ENCODE data around the gene PHKA2. TPM values are rescaled to one million over a fixed set of nuclear protein-coding genes. Genes with fewer than 3 reads are reported as not detected.

The PHKA2 gene
- total and polyA plus RNA-seq, 2 of the 4 experiments (the other 2 are of a cell fraction), result 10.0 to 21.5 TPM

DNA sequence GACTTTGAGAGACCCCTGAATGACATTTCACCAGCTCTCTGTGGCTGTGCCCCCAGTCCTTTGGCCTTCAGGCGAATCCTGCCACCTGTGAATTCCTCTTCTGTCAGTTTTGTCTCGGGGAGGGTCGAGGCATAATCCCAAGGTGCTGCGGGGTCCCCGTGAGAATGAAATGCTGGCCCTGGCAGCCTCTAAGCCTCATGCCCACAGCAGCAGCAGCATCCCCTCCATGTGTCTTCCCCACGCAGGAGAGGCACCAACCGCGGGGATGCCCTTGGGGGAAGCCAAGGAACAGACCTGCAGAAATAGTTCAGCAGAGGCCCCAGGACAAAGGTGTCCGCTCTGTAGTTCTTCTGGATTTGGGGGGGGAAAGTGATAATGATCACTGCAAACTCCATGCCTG is 104.8 kb downstream of the PHKA2 start (continued):
- no peak for TF ChIP-seq RCOR1 (IDR thresholded peaks at IDR 0.05; ENCODE audit: insufficient replicate concordance, low read length)
- TF ChIP-seq MAFK (IDR thresholded peaks at IDR 0.05; ENCODE audit: low read depth, low read length), result no peak
- no peak for TF ChIP-seq BHLHE40 (IDR thresholded peaks at IDR 0.05; ENCODE audit: low read depth, low read length)
- TF ChIP-seq FOS (IDR thresholded peaks at IDR 0.05; ENCODE audit: low read depth, low read length), result no peak
- TF ChIP-seq CHD1 (IDR thresholded peaks at IDR 0.05; ENCODE audit: low read depth, low read length), result no peak
- TF ChIP-seq CEBPB (IDR thresholded peaks at IDR 0.05; ENCODE audit: low read depth, low read length), result no peak

- TF ChIP-seq NFE2L2 (IDR thresholded peaks at IDR 0.05; ENCODE audit: low read depth, low read length) (no peak), SMC3 (IDR thresholded peaks at IDR 0.05; ENCODE audit: low read depth, low read length) (no peak), MAFK (IDR thresholded peaks at IDR 0.05; ENCODE audit: low read depth, low read length) (no peak), POLR2A (IDR thresholded peaks at IDR 0.05; ENCODE audit: low read depth, low read length) (no peak), USF2 (IDR thresholded peaks at IDR 0.05; ENCODE audit: low read depth, low read length) (no peak), MAZ (IDR thresholded peaks at IDR 0.05; ENCODE audit: borderline replicate concordance, low read depth, low read length) (no peak), RFX5 (IDR thresholded peaks at IDR 0.05; ENCODE audit: low read depth, low read length) (no peak), RAD21 (IDR thresholded peaks at IDR 0.05; ENCODE audit: low read length) (no peak), BHLHE40 (IDR thresholded peaks at IDR 0.05; ENCODE audit: low read depth, low read length) (no peak)
- TF ChIP-seq, protein P1, sequence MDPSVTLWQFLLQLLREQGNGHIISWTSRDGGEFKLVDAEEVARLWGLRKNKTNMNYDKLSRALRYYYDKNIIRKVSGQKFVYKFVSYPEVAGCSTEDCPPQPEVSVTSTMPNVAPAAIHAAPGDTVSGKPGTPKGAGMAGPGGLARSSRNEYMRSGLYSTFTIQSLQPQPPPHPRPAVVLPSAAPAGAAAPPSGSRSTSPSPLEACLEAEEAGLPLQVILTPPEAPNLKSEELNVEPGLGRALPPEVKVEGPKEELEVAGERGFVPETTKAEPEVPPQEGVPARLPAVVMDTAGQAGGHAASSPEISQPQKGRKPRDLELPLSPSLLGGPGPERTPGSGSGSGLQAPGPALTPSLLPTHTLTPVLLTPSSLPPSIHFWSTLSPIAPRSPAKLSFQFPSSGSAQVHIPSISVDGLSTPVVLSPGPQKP (IDR thresholded peaks at IDR 0.05; ENCODE audit: borderline replicate concordance, low read depth, low read length), result no peak
- H2BK5ac ChIP-seq (ENCODE audit: low read depth, low read length, poor library complexity, severe bottlenecking), result no peak overlapping the region
These were observed 106.4 kb downstream of the PHKA2 start for GRCh38 chrX:18877469-18877868.

More at GRCh38 chrX:18877469-18877868, 106.4 kb downstream of the PHKA2 start:
- Histone ChIP-seq H2BK120ac (ENCODE audit: low read depth, low read length) (no peak overlapping the region), H3K18ac (ENCODE audit: low read depth, low read length) (no peak overlapping the region), H3K23ac (ENCODE audit: low read depth, low read length) (no peak overlapping the region), H3K36me3 (ENCODE audit: control insufficient read depth, insufficient read depth, low read length) (no peaks in the 10 kb centered on the region), H3K4me1 (ENCODE audit: control insufficient read depth, insufficient read depth, low read length) (peaks cover 2% of the 10 kb centered on the region; the same call in 1 of the 2 replicates), H4K91ac (ENCODE audit: insufficient read depth, low read depth, low read length) (no peak overlapping the region), H2BK20ac (ENCODE audit: low read depth, low read length) (no peak overlapping the region), H3K27ac (ENCODE audit: insufficient read depth, low read length) (no peak overlapping the region), H4K5ac (ENCODE audit: low read depth, low read length) (no peak overlapping the region), H3K79me1 (ENCODE audit: low read depth in 1 of 2, low read length in 2 of 2) (no peaks in the 10 kb centered on the region), H4K8ac (ENCODE audit: low read depth in 2 of 2, low read length in 2 of 2) (no peak overlapping the region), H3K4me2 (ENCODE audit: low read depth, low read length) (no peak overlapping the region), H3K4me3 (ENCODE audit: insufficient read depth, low read depth, low read length) (no peak overlapping the region), H2BK15ac (ENCODE audit: low read depth, low read length) (no peak overlapping the region), H3K9me3 (ENCODE audit: control insufficient read depth, insufficient read depth, low read length) (peaks cover 4% of the 10 kb centered on the region; the same call in 1 of the 2 replicates), H3K14ac (replicated peaks; ENCODE audit: low read depth, low read length) (no peak overlapping the region), H3K27me3 (ENCODE audit: control insufficient read depth, insufficient read depth, low read length) (no peaks in the 10 kb centered on the region; the same call in 1 of the 2 replicates), H3K9ac (ENCODE audit: low read depth, low read length) (no peak overlapping the region), H3K4ac (ENCODE audit: low read depth, low read length) (no peak overlapping the region), H3K56ac (ENCODE audit: extremely low read depth, insufficient read depth, low read length) (no peak overlapping the region), H2AK5ac (ENCODE audit: low read depth, low read length) (no peak overlapping the region), H4K20me1 (ENCODE audit: insufficient read depth, low read length) (no peaks in the 10 kb centered on the region), H2AFZ (replicated peaks; ENCODE audit: low read length, poor library complexity) (no peak overlapping the region), H3K9me1 (ENCODE audit: insufficient read depth, low read length) (no peaks in the 10 kb centered on the region), H2AK9ac (replicated peaks; ENCODE audit: low read depth, low read length, poor library complexity) (no peak overlapping the region)
- intact Hi-C loops (cut with micrococcal nuclease), result no loop called here
- POLR2A ChIA-PET (ENCODE audit: unreplicated experiment), result no interaction called here
- no TSS peak for BruUV-seq (replicated peaks)
- dilution Hi-C loops (cut with HindIII; ENCODE audit: low sequenced_read_pairs, unreplicated experiment), result no loop called here
- CTCF ChIA-PET, result interaction anchor here (0.6 kb wide), 1 partner anchor 665 kb away, joined by 3 read pairs; no protein-coding TSS in a partner anchor
- no peak for ATAC-seq (ENCODE audit: low read depth)
- DNase-seq, result no peak
- in situ Hi-C loops (cut with MboI; ENCODE audit: low sequenced_read_pairs), result no loop called here
- WGBS, 2 experiments (ENCODE audit: extremely low coverage in 2 of 2, insufficient read length in 1 of 2), result 50% methylated on average over 2 of the region's 7 CpGs; no CpG with 5 or more reads in 1 of the 2 experiments
